Mesenchymal stem cell (in vitro differentiated cells and primary cell): ENCODE measurements around the gene AMELY.
"Not testable (repeated sequence)": the region's sequence is repeated elsewhere in the genome, so short reads cannot be mapped to it uniquely, and the experiment has no call there.

ENCODE experiments used
- DNase-seq: peaks from one replicate; pipeline ENCODE4 v3.0.0-alpha.2; 2013
- H2AFZ ChIP-seq: one replicate; pipeline ENCODE4 v1.6.1; 2013; ENCODE audit warnings: low read depth, mild to moderate bottlenecking, control low read depth, inconsistent platforms, low read length, moderate library complexity
- H2AK5ac ChIP-seq: 2 replicates; pipeline ENCODE4 v1.6.1; 2013; ENCODE audit warnings: low read length, moderate library complexity, mild to moderate bottlenecking, inconsistent platforms; ENCODE audit not compliant: severe bottlenecking
- H2BK120ac ChIP-seq: one replicate; pipeline ENCODE4 v1.6.1; 2013; ENCODE audit warnings: low read depth, mild to moderate bottlenecking, inconsistent platforms, low read length, moderate library complexity
- H2BK12ac ChIP-seq, 2 experiments: one replicate each; pipeline ENCODE4 v1.6.1; 2013; ENCODE audit warnings: inconsistent platforms in 2 of 2, low read length in 2 of 2, mild to moderate bottlenecking in 2 of 2, moderate library complexity in 2 of 2, control low read depth in 1 of 2
- H2BK15ac ChIP-seq: one replicate; pipeline ENCODE4 v1.6.1; 2013; ENCODE audit warnings: mild to moderate bottlenecking, low read depth, inconsistent platforms; ENCODE audit not compliant: poor library complexity, severe bottlenecking
- H2BK5ac ChIP-seq: 2 replicates; pipeline ENCODE4 v1.6.1; 2013; ENCODE audit warnings: low read depth, mild to moderate bottlenecking, low read length, control low read depth, inconsistent platforms; ENCODE audit not compliant: poor library complexity, severe bottlenecking
- H3K14ac ChIP-seq, 2 experiments: one replicate each; pipeline ENCODE4 v1.6.1; 2013; ENCODE audit warnings: inconsistent platforms in 2 of 2, low read length in 2 of 2, control low read depth in 1 of 2, mild to moderate bottlenecking in 1 of 2, moderate library complexity in 1 of 2
- H3K18ac ChIP-seq, 2 experiments: one replicate each; pipeline ENCODE4 v1.6.1; 2013; ENCODE audit warnings: inconsistent platforms in 2 of 2, low read length in 2 of 2, control low read depth in 1 of 2, low read depth in 1 of 2, mild to moderate bottlenecking in 1 of 2
- H3K23ac ChIP-seq, 2 experiments: one replicate each; pipeline ENCODE4 v1.6.1; 2013; ENCODE audit warnings: inconsistent platforms in 2 of 2, low read length in 2 of 2, mild to moderate bottlenecking in 2 of 2, moderate library complexity in 2 of 2, control low read depth in 1 of 2
- H3K27ac ChIP-seq: 2 replicates; pipeline ENCODE4 v1.5.1; 2013; ENCODE audit warnings: mild to moderate bottlenecking, moderate library complexity, low read length, control low read depth, inconsistent platforms; ENCODE audit not compliant: poor library complexity, severe bottlenecking
- H3K27me3 ChIP-seq, 2 experiments: 2 replicates each; pipeline versions ENCODE4 v1.6.1 to v1.7.0; 2013; ENCODE audit warnings: low read length in 2 of 2, mild to moderate bottlenecking in 2 of 2, moderate library complexity in 2 of 2, control low read depth in 1 of 2, inconsistent platforms in 1 of 2; ENCODE audit not compliant: control insufficient read depth in 1 of 2, insufficient read depth in 1 of 2
- H3K36me3 ChIP-seq, 2 experiments: 2 replicates each; pipeline versions ENCODE4 v1.6.1 to v1.7.0; 2013; ENCODE audit warnings: low read length in 2 of 2, control low read depth in 1 of 2, inconsistent platforms in 1 of 2, low read depth in 1 of 2, mild to moderate bottlenecking in 1 of 2; ENCODE audit not compliant: insufficient read depth in 2 of 2, control insufficient read depth in 1 of 2
- H3K4ac ChIP-seq, 2 experiments: one replicate each; pipeline ENCODE4 v1.6.1; 2013; ENCODE audit warnings: inconsistent platforms in 2 of 2, low read length in 2 of 2, mild to moderate bottlenecking in 2 of 2, moderate library complexity in 2 of 2, control low read depth in 1 of 2, low read depth in 1 of 2
- H3K4me1 ChIP-seq: 2 replicates; pipeline ENCODE4 v1.6.1; 2013; ENCODE audit warnings: low read depth, low read length, control low read depth; ENCODE audit not compliant: control insufficient read depth, insufficient read depth
- H3K4me2 ChIP-seq: 2 replicates; pipeline ENCODE4 v1.6.1; 2013; ENCODE audit warnings: low read length, mild to moderate bottlenecking, inconsistent platforms; ENCODE audit not compliant: poor library complexity, severe bottlenecking
- H3K4me3 ChIP-seq, 2 experiments: 2 replicates each; pipeline versions ENCODE4 v1.5.1 to v1.7.0; 2013; ENCODE audit warnings: low read length in 2 of 2, mild to moderate bottlenecking in 2 of 2, control low read depth in 1 of 2, low read depth in 1 of 2; ENCODE audit not compliant: insufficient read depth in 1 of 2
- H3K79me1 ChIP-seq: replicated peaks from 2 replicates; pipeline ENCODE4 v1.6.1; 2013; ENCODE audit warnings: mild to moderate bottlenecking, control low read depth, low read length, inconsistent platforms; ENCODE audit not compliant: poor library complexity, severe bottlenecking
- H3K9ac ChIP-seq: 2 replicates; pipeline ENCODE4 v1.7.0; 2013; ENCODE audit warnings: mild to moderate bottlenecking, low read length, moderate library complexity
- H3K9me3 ChIP-seq: 2 replicates; pipeline ENCODE4 v1.7.0; 2013; ENCODE audit warnings: mild to moderate bottlenecking, low read length; ENCODE audit not compliant: control insufficient read depth
- H4K8ac ChIP-seq: one replicate; pipeline ENCODE4 v1.6.1; 2013; ENCODE audit warnings: inconsistent platforms, mild to moderate bottlenecking, low read length, moderate library complexity
- H4K91ac ChIP-seq: one replicate; pipeline ENCODE4 v1.6.1; 2013; ENCODE audit warnings: mild to moderate bottlenecking, low read length, inconsistent platforms
- WGBS: methylation state at CpG from one replicate; pipeline ENCODE4 v1.1.7; 2013; ENCODE audit warnings: mixed read lengths; 5-methylcytosine and 5-hydroxymethylcytosine counted together

The AMELY gene

GRCh38 chrY:6895236-6895635 lies 16.3 kb downstream of the AMELY start:
- no peak overlapping the region for H2BK15ac ChIP-seq
- H3K79me1 ChIP-seq = no peaks in the 10 kb centered on the region
- no peak overlapping the region for H3K9ac ChIP-seq
- H2BK5ac ChIP-seq = no peak overlapping the region
- no peak overlapping the region for H2BK120ac ChIP-seq
- H3K14ac ChIP-seq = no peak overlapping the region
- no peak overlapping the region for H3K18ac ChIP-seq
- H4K8ac ChIP-seq = no peak overlapping the region
- no peaks in the 10 kb centered on the region for H3K36me3 ChIP-seq
- H3K4me3 ChIP-seq = no peak overlapping the region
- no peaks in the 10 kb centered on the region for H3K4me1 ChIP-seq
- DNase-seq = no peak
- H3K23ac ChIP-seq = no peak overlapping the region
- H3K4me2 ChIP-seq = no peak overlapping the region
- H2BK12ac ChIP-seq = no peak overlapping the region
- no peak overlapping the region for H2AFZ ChIP-seq
- no peak overlapping the region for H2AK5ac ChIP-seq
- no peak overlapping the region for H4K91ac ChIP-seq
- H3K27ac ChIP-seq = no peak overlapping the region
- H3K4ac ChIP-seq = no peak overlapping the region
- 40% methylated on average over 1 of the region's 1 CpG for WGBS
- no peaks in the 10 kb centered on the region for H3K9me3 ChIP-seq
- no peaks in the 10 kb centered on the region for H3K27me3 ChIP-seq

- no peak overlapping the region for H2BK15ac ChIP-seq
- H2BK12ac ChIP-seq = no peak overlapping the region
- no peak for DNase-seq
- no peak overlapping the region for H3K18ac ChIP-seq
- no peak overlapping the region for H2BK120ac ChIP-seq
- no peaks in the 10 kb centered on the region for H3K27me3 ChIP-seq
- H4K91ac ChIP-seq = no peak overlapping the region
- no peak overlapping the region for H4K8ac ChIP-seq
- no peaks in the 10 kb centered on the region for H3K79me1 ChIP-seq
- H3K36me3 ChIP-seq = no peaks in the 10 kb centered on the region
- no peak overlapping the region for H3K4me2 ChIP-seq
- H3K9ac ChIP-seq = no peak overlapping the region
- 52% methylated on average over 3 of the region's 3 CpGs for WGBS
- no peaks in the 10 kb centered on the region for H3K9me3 ChIP-seq
- no peak overlapping the region for H3K27ac ChIP-seq
- H3K4me1 ChIP-seq = no peaks in the 10 kb centered on the region
- no peak overlapping the region for H3K4me3 ChIP-seq
- H3K4ac ChIP-seq = no peak overlapping the region
- no peak overlapping the region for H2AK5ac ChIP-seq
- no peak overlapping the region for H2BK5ac ChIP-seq
- H2AFZ ChIP-seq = no peak overlapping the region
- H3K23ac ChIP-seq = no peak overlapping the region
- H3K14ac ChIP-seq = no peak overlapping the region
These were observed 17.1 kb downstream of the AMELY start for GRCh38 chrY:6894496-6894895.

DNA sequence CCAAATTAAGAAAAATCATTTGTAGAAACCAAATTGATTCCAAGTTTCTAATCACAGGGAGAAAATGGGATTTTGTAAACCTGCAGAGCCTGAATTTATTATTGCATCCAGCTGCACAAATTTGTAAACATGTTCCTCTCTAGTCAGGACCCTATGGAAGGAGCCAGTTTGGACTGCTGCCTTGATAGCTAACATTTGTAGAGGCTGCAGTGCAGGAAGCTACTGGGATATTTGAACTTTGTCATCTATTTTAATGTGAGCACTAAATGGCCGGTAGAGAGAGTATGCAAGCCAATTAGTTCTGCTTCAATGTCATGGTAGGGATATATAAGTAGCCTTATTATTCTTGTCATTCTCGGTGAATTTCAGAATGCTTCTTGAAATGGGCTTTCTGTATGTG lies 62.2 kb downstream of the AMELY start:
- H3K79me1 ChIP-seq = no peaks in the 10 kb centered on the region
- H3K4me3 ChIP-seq = no peak overlapping the region
- no peak overlapping the region for H3K27ac ChIP-seq
- no peak overlapping the region for H2BK5ac ChIP-seq
- no peak for DNase-seq
- no peak overlapping the region for H2AK5ac ChIP-seq
- no peak overlapping the region for H3K9ac ChIP-seq
- 79% methylated on average over 2 of the region's 2 CpGs for WGBS
- no peaks in the 10 kb centered on the region for H3K4me1 ChIP-seq
- no peak overlapping the region for H2AFZ ChIP-seq
- no peak overlapping the region for H2BK120ac ChIP-seq
- no peak overlapping the region for H2BK12ac ChIP-seq
- no peak overlapping the region for H3K14ac ChIP-seq
- no peak overlapping the region for H4K91ac ChIP-seq
- no peaks in the 10 kb centered on the region for H3K27me3 ChIP-seq
- no peak overlapping the region for H2BK15ac ChIP-seq
- no peak overlapping the region for H3K18ac ChIP-seq
- no peak overlapping the region for H4K8ac ChIP-seq
- no peaks in the 10 kb centered on the region for H3K36me3 ChIP-seq
- H3K23ac ChIP-seq = no peak overlapping the region
- no peak overlapping the region for H3K4me2 ChIP-seq
- H3K9me3 ChIP-seq = no peaks in the 10 kb centered on the region
- H3K4ac ChIP-seq = no peak overlapping the region

- not testable (repeated sequence) for H3K14ac ChIP-seq, H3K9ac ChIP-seq, H3K27me3 ChIP-seq, H3K9me3 ChIP-seq, H2AFZ ChIP-seq, H3K4me3 ChIP-seq, H2BK5ac ChIP-seq, H4K8ac ChIP-seq, H4K91ac ChIP-seq, H3K27ac ChIP-seq, H3K79me1 ChIP-seq, H2BK120ac ChIP-seq, H2AK5ac ChIP-seq, H2BK12ac ChIP-seq, H3K4me1 ChIP-seq, H3K18ac ChIP-seq, DNase-seq, H3K36me3 ChIP-seq, H3K4ac ChIP-seq, H2BK15ac ChIP-seq, H3K4me2 ChIP-seq, H3K23ac ChIP-seq
- no CpG with 5 or more reads among the region's 2 CpGs for WGBS
These were observed 68.9 kb downstream of the AMELY start for GRCh38 chrY:6842650-6843049.
